ENCODE results near the gene RAB43.

RAB43 gene

DNA sequence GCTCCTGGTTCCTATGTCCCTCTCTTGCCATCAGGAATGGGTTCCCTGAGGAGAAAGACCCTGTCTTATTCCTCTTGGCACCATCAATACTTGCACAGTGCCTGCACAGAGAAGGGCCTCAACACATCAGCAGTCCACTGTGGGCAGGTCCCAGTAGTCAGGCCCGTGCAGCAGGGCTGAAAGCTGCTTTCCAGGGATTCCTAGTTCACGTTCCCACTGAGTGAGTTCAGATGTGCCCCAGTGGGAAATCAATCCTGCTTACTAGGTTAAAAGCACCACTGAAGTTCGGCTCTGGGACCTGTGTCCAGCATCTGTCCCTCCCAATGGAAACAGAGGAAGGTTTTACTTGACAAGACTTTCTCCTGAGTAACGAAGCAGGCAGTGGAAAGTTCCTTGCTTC, 15.7 kb downstream of the RAB43 start:
- TF ChIP-seq, protein P1, sequence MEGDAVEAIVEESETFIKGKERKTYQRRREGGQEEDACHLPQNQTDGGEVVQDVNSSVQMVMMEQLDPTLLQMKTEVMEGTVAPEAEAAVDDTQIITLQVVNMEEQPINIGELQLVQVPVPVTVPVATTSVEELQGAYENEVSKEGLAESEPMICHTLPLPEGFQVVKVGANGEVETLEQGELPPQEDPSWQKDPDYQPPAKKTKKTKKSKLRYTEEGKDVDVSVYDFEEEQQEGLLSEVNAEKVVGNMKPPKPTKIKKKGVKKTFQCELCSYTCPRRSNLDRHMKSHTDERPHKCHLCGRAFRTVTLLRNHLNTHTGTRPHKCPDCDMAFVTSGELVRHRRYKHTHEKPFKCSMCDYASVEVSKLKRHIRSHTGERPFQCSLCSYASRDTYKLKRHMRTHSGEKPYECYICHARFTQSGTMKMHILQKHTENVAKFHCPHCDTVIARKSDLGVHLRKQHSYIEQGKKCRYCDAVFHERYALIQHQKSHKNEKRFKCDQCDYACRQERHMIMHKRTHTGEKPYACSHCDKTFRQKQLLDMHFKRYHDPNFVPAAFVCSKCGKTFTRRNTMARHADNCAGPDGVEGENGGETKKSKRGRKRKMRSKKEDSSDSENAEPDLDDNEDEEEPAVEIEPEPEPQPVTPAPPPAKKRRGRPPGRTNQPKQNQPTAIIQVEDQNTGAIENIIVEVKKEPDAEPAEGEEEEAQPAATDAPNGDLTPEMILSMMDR (IDR thresholded peaks at IDR 0.05; ENCODE audit: low read depth, low read length): no peak
- DNase-seq (ENCODE audit: low read depth, low spot score): no peak
- in situ Hi-C loops (cut with HindIII; ENCODE audit: low sequenced_read_pairs): no loop called here
- no peak overlapping the region for H3K4me3 ChIP-seq (ENCODE audit: low read depth, low read length)

DNA sequence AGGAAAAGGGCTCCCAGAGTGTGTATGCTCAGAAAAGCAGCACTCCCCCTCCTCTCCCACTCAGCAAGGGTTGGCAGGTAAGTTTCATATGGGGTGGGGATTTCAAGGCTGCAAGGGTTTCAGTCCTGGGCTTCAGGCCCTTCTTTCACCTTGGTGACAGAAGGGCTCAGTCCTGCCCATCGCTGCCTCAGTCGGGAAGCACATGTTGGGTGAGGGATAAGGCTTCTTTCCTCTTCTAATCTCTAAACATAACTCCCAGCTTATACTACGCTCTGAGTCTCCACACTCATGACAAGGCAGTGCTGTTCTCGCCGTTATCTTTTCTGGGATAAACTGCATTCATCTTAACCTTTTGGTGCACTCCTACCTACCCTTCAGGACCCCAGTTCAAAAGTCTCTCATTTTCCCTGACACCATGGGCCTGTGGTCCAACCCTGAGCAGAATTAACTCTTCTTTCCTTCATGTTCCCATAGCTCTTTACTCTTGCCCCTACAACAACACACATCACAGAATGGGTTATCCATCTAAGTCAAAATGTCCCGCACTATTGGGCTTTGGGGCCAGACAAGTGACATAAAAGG, 17.0 kb downstream of the RAB43 start:
- H3K4me3 ChIP-seq (ENCODE audit: low read depth, low read length): no peak overlapping the region
- DNase-seq (ENCODE audit: low read depth, low spot score): no peak
- in situ Hi-C loops (cut with HindIII; ENCODE audit: low sequenced_read_pairs): no loop called here
- TF ChIP-seq, protein P1 (IDR thresholded peaks at IDR 0.05; ENCODE audit: low read depth, low read length): no peak

DNA sequence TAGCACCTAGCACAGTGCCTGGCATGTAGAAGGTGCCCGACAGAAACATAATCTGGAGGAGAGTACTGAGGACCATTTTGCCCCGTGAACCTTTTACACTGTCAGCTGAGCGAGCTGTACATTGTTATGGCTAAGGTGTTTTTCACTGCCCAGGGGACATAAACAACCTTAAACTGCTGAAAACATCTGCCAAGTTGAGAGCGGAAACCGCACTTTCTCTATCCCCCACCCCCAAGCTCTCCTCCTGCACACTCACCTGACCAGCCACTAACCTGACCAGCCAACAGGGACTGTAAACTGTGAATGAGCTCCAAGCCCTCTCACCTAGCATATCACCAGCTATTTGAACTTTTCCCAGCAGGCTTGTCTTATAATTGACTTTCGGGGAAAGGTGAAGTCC, 17.6 kb downstream of the RAB43 start:
- DNase-seq (ENCODE audit: low read depth, low spot score): no peak

DNA sequence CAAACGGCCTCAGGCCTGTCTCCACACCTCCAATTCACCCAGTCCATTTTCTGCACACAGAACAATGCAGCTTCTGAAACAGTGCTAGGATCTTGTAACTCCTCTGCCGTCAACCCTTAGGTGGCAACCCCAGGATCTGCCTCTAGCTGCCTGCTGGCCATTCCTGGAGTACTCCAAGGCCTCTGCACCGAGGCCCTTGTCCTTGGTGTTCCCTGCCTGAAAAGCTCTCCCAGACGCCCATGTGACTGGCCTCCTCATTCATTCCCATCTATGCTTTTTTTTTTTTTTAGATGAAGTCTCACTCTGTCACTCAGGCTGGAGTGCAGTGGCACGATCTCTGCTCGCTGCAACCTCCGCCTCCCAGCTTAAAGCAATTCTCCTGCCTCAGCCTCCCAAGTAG, 18.3 kb downstream of the RAB43 start:
- no peak overlapping the region for H3K4me3 ChIP-seq (ENCODE audit: low read depth, low read length)
- in situ Hi-C loops (cut with HindIII; ENCODE audit: low sequenced_read_pairs): no loop called here
- DNase-seq (ENCODE audit: low read depth, low spot score): no peak
- TF ChIP-seq, protein P1 (IDR thresholded peaks at IDR 0.05; ENCODE audit: low read depth, low read length): no peak

More for the DNA sequence above, 17.6 kb downstream of the RAB43 start:
- TF ChIP-seq, protein P1 (IDR thresholded peaks at IDR 0.05; ENCODE audit: low read depth, low read length): no peak
- in situ Hi-C loops (cut with HindIII; ENCODE audit: low sequenced_read_pairs): no loop called here
- H3K4me3 ChIP-seq (ENCODE audit: low read depth, low read length): no peak overlapping the region

DNA sequence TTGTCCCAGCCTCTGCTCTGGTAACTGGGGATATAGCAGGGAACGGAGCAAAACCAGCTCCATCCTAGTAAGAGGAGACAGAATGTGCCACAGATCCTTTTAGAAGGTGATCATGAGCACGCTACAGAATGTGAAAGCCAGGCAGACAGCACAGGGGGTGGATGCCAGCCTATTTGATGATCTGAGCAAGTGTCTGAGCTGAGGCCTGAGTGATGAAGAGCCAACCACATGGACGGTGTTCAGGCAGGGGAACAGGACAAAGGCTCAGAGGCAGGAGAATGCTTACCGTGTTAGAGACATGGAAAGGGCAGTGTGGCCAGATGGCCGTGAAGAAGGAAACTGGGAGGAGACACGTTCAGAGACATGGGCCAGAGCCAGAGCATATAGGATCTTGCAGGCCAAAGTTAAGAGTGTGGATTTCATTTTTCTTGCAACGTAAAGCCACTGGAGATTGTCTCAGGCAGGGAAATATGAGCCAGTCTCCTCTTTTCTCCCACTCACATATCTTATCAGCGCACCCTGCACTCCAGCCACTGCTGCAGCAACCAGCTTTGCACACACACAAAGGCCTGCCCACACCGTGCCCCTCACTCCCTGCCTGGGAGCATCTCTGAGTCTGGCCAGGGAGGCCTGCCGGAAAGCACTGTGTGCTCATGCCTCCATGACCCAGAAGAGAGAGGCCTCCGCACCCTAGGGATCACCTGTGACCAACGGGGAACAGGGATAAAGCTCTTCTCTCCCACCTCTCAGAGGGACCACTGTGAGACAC, 20.1 kb downstream of the RAB43 start:
- TF ChIP-seq, protein P1 (IDR thresholded peaks at IDR 0.05; ENCODE audit: low read depth, low read length): no peak
- no peak for DNase-seq (ENCODE audit: low read depth, low spot score)
- in situ Hi-C loops (cut with HindIII; ENCODE audit: low sequenced_read_pairs): no loop called here
- no peak overlapping the region for H3K4me3 ChIP-seq (ENCODE audit: low read depth, low read length)

DNA sequence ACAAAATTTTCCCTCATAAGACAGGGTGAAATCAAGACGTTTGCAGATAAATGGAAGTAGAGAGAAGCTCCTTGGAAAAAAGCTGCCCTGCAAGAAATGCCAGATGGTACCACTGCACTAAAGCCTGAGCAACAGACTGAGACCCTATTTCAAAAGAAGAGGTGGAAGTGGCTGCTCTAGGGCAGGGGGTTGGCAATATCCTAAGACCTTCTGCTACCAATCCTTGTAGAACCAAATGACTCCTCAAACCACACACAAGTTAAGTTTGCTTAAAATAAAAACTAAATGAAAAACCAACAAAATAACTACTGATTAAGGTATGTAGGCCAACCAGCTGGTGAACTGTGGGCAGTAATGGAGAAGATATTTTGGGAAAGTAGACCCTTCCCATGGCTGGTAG, 21.3 kb downstream of the RAB43 start:
- in situ Hi-C loops (cut with HindIII; ENCODE audit: low sequenced_read_pairs): no loop called here
- no peak overlapping the region for H3K4me3 ChIP-seq (ENCODE audit: low read depth, low read length)
- TF ChIP-seq, protein P1 (IDR thresholded peaks at IDR 0.05; ENCODE audit: low read depth, low read length): no peak
- DNase-seq (ENCODE audit: low read depth, low spot score): no peak
